DOHH2 (cell line): ENCODE results near the gene ANKMY1.

Experiments used
- EZH2phosphoT487 ChIP-seq: fragments of 200-600 bp; sonication (generic); IDR thresholded peaks from 2 replicates; pipeline ENCODE4 v1.6.1; 2017; ENCODE audit warnings: borderline replicate concordance, mild to moderate bottlenecking, antibody characterized with exemption, low read length, moderate library complexity, mixed read lengths
- TF ChIP-seq, protein P1 (sequence below): fragments of 200-600 bp; sonication (generic); IDR thresholded peaks from one replicate; pipeline ENCODE4 v1.5.1; 2014; ENCODE audit warnings: antibody characterized with exemption, mild to moderate bottlenecking, low read depth, low read length; ENCODE audit not compliant: poor library complexity, severe bottlenecking

DNA sequence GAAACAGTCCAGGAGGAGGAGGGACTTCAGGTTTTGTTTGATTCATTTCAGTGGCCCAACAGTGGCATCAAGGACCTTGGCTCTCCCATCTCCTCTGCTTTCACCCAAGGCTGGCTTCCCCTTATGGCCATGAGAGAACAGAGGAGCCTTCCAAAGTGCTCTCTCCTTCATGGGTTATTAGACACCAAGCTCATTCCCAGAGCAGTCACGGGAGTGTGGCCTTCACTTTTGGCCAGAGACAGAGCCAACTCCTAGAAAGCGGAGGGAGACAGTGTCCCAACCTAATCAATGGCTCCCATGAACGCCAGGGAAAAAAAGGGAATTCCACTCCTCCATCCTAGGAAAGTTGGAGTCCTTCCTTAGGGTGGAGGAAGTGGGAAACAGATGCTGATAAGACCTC lies 1.5 kb upstream of the ANKMY1 start:
- TF ChIP-seq, protein P1, sequence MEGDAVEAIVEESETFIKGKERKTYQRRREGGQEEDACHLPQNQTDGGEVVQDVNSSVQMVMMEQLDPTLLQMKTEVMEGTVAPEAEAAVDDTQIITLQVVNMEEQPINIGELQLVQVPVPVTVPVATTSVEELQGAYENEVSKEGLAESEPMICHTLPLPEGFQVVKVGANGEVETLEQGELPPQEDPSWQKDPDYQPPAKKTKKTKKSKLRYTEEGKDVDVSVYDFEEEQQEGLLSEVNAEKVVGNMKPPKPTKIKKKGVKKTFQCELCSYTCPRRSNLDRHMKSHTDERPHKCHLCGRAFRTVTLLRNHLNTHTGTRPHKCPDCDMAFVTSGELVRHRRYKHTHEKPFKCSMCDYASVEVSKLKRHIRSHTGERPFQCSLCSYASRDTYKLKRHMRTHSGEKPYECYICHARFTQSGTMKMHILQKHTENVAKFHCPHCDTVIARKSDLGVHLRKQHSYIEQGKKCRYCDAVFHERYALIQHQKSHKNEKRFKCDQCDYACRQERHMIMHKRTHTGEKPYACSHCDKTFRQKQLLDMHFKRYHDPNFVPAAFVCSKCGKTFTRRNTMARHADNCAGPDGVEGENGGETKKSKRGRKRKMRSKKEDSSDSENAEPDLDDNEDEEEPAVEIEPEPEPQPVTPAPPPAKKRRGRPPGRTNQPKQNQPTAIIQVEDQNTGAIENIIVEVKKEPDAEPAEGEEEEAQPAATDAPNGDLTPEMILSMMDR: no peak
- no peak for TF ChIP-seq EZH2phosphoT487
